Activated naive CD4-positive, alpha-beta T cell treated with anti-CD3 and anti-CD28 coated beads, Interleukin-2, amount 10 ng/mL, durations not matched to agents 7 days and 5 days (primary cell): Measurements from ENCODE around the gene SUGP2.

ENCODE experiments used
- CTCF ChIA-PET: fragments of 350-600 bp; sonication (Branson Sonifier 250); formaldehyde crosslinking; loops from one replicate; lab custom pipeline; 2021; ENCODE audit warnings: antibody characterized with exemption; lab: Charles Lee
- DNase-seq: peaks from one replicate; pipeline ENCODE4 v3.0.0-alpha.2; 2020
- H3K27ac Mint-ChIP-seq: one replicate; pipeline ENCODE4 v1.8.0; 2021; ENCODE audit warnings: mild to moderate bottlenecking, moderate library complexity, mixed read lengths
- H3K27me3 Mint-ChIP-seq: one replicate; pipeline ENCODE4 v1.8.0; 2021; ENCODE audit warnings: mild to moderate bottlenecking, mixed read lengths
- H3K36me3 Mint-ChIP-seq: one replicate; pipeline ENCODE4 v1.8.0; 2021; ENCODE audit warnings: mixed read lengths
- H3K4me1 Mint-ChIP-seq: one replicate; pipeline ENCODE4 v1.8.0; 2021; ENCODE audit warnings: mixed read lengths
- H3K4me3 Mint-ChIP-seq: one replicate; pipeline ENCODE4 v1.8.0; 2021; ENCODE audit warnings: mild to moderate bottlenecking, moderate library complexity, mixed read lengths
- H3K9me3 Mint-ChIP-seq: one replicate; pipeline ENCODE4 v1.8.0; 2021; ENCODE audit warnings: mixed read lengths

Gene SUGP2

DNA sequence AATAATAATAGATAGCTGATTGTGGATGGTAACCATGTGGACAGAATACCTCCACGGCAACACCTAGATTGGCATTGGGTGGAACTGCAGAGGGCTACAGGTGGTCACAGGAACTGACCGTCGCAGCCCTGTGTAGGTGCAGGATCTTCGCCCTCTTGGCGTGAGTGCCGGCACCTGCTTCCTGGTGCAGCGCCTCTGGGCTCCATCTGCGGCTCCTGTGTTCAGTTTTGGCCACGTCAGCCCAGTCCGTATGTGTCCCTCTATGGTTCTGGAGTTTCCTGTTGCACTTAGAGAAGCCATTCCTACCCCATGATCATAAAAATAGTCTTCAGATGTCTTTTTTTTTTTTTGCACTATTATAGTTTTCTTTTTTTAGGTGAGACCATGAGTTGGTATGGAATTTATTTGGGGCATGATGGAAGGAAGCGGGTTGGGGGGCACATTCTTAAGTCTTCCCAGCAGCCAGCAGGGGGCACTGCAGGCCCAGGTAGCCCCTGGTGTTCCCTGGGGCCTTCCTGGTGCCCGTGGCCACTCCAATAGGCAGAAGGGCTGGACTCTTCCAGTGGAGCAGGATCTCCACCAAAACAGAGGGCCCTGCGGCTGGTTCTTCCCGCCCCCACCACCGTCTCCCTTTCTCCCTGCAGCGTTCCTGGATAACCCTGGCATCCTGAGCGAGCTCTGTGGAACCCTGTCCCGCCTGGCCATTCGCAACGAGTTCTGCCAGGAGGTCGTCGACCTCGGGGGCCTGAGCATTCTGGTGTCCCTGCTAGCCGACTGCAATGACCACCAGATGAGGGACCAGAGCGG is 20.4 kb upstream of the SUGP2 start:
- H3K4me3 Mint-ChIP-seq, result no peak overlapping the region
- no peak overlapping the region for H3K27ac Mint-ChIP-seq
- H3K36me3 Mint-ChIP-seq, result peaks cover 26% of the 10 kb centered on the region
- H3K9me3 Mint-ChIP-seq, result no peaks in the 10 kb centered on the region
- H3K4me1 Mint-ChIP-seq, result no peaks in the 10 kb centered on the region
- CTCF ChIA-PET, result interaction anchor here (0.8 to 2.6 kb wide), 11 partner anchors 9 to 121 kb away, joined by 3 to 13 read pairs (median 4); no protein-coding TSS in a partner anchor
- peak; percentile 74 for DNase-seq
- H3K27me3 Mint-ChIP-seq, result no peaks in the 10 kb centered on the region

GRCh38 chr19:19052921-19053320 is 19.6 kb upstream of the SUGP2 start:
- Mint-ChIP-seq H3K4me1 (no peaks in the 10 kb centered on the region), H3K4me3 (no peak overlapping the region), H3K27ac (no peak overlapping the region), H3K36me3 (peaks cover 25% of the 10 kb centered on the region), H3K9me3 (no peaks in the 10 kb centered on the region), H3K27me3 (no peaks in the 10 kb centered on the region)
- CTCF ChIA-PET, result interaction anchor here (0.8 to 3.2 kb wide), 5 partner anchors 12 to 122 kb away, joined by 3 to 15 read pairs (median 4); no protein-coding TSS in a partner anchor
- no peak for DNase-seq

DNA sequence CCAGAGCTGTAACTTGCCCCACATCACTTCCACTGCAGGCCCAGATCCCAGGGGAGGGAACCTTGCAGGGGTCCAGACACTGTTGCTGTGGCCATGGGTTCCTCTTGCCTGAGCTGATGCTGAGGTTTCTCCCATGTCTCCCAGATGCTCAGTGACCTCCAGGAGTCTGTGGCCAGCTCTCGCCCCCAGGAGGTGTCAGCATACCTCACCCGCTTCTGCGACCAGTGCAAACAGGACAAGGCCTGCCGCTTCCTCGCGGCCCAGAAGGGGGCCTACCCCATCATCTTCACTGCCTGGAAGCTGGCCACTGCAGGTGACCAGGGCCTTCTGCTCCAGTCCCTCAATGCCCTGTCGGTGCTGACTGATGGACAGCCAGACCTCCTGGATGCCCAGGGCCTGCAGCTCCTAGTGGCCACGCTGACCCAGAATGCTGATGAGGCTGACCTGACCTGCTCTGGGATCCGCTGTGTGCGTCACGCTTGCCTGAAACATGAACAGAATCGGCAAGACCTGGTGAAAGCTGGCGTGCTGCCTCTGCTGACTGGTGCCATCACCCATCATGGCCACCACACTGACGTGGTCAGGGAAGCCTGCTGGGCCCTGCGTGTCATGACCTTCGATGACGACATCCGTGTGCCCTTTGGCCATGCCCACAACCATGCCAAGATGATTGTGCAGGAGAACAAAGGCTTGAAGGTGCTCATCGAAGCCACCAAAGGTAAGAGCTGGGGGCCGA is 18.3 kb upstream of the SUGP2 start:
- H3K27ac Mint-ChIP-seq, result no peak overlapping the region
- peaks cover 31% of the 10 kb centered on the region for H3K36me3 Mint-ChIP-seq
- no peaks in the 10 kb centered on the region for H3K27me3 Mint-ChIP-seq
- H3K4me3 Mint-ChIP-seq, result no peak overlapping the region
- H3K9me3 Mint-ChIP-seq, result no peaks in the 10 kb centered on the region
- no peaks in the 10 kb centered on the region for H3K4me1 Mint-ChIP-seq
- CTCF ChIA-PET, result interaction anchor here (0.6 to 3.2 kb wide), 5 partner anchors 64 to 173 kb away, joined by 3 to 15 read pairs (median 4); no protein-coding TSS in a partner anchor
- DNase-seq, result no peak

GRCh38 chr19:19050731-19051130 is 17.4 kb upstream of the SUGP2 start:
- H3K27me3 Mint-ChIP-seq, result no peaks in the 10 kb centered on the region
- no peak overlapping the region for H3K4me3 Mint-ChIP-seq
- CTCF ChIA-PET, result interaction anchor here (1.1 to 3.2 kb wide), 5 partner anchors 65 to 174 kb away, joined by 3 to 15 read pairs (median 4); no protein-coding TSS in a partner anchor
- H3K9me3 Mint-ChIP-seq, result no peaks in the 10 kb centered on the region
- peaks cover 31% of the 10 kb centered on the region for H3K36me3 Mint-ChIP-seq
- no peak for DNase-seq
- H3K4me1 Mint-ChIP-seq, result no peaks in the 10 kb centered on the region
- no peak overlapping the region for H3K27ac Mint-ChIP-seq

- CTCF ChIA-PET, result interaction anchor here (1.2 to 3.2 kb wide), 3 partner anchors 96 to 141 kb away, joined by 3 to 15 read pairs (median 3); no protein-coding TSS in a partner anchor
- no peaks in the 10 kb centered on the region for H3K4me1 Mint-ChIP-seq
- no peak overlapping the region for H3K4me3 Mint-ChIP-seq
- H3K36me3 Mint-ChIP-seq, result peaks cover 33% of the 10 kb centered on the region
- no peaks in the 10 kb centered on the region for H3K27me3 Mint-ChIP-seq
- no peaks in the 10 kb centered on the region for H3K9me3 Mint-ChIP-seq
- DNase-seq, result no peak
- no peak overlapping the region for H3K27ac Mint-ChIP-seq
Measured at GRCh38 chr19:19050104-19050503, 16.8 kb upstream of the SUGP2 start.

DNA sequence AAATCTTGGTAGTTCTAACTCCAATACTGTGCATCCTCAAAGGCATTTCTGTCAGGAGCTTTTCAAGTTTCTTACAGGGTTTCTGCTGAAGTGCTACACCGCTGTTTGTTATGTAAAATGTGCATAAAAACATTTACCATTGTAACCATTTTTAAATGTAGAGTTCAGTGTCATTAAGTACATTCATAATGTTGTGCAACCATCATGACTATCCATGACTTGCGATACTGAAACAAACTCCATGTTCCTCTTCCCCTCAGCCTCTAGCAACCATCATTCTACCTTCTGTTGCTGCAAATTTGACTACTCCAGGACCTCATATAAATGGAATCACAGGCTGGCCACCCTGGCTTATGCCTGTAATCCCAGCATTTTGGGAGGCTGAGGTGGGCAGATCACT is 16.1 kb upstream of the SUGP2 start:
- CTCF ChIA-PET, result interaction anchor here (1.4 kb wide), 1 partner anchor 97 kb away, joined by 3 read pairs; no protein-coding TSS in a partner anchor

GRCh38 chr19:19043881-19044280 is 10.6 kb upstream of the SUGP2 start:
- Mint-ChIP-seq H3K9me3 (no peaks in the 10 kb centered on the region), H3K4me1 (peaks cover 15% of the 10 kb centered on the region), H3K27me3 (no peaks in the 10 kb centered on the region), H3K36me3 (peaks cover 31% of the 10 kb centered on the region), H3K4me3 (no peak overlapping the region), H3K27ac (no peak overlapping the region)
- CTCF ChIA-PET, result no interaction called here
- DNase-seq, result no peak

More for the DNA sequence above, 16.1 kb upstream of the SUGP2 start:
- Mint-ChIP-seq H3K4me1 (no peaks in the 10 kb centered on the region), H3K36me3 (peaks cover 34% of the 10 kb centered on the region), H3K9me3 (no peaks in the 10 kb centered on the region), H3K27ac (no peak overlapping the region), H3K4me3 (no peak overlapping the region), H3K27me3 (no peaks in the 10 kb centered on the region)
- DNase-seq, result no peak

- Mint-ChIP-seq H3K27ac (no peak overlapping the region), H3K9me3 (no peaks in the 10 kb centered on the region), H3K36me3 (peaks cover 29% of the 10 kb centered on the region), H3K4me3 (no peak overlapping the region), H3K4me1 (peaks cover 15% of the 10 kb centered on the region), H3K27me3 (no peaks in the 10 kb centered on the region)
- CTCF ChIA-PET, result no interaction called here
- no peak for DNase-seq
Measured at GRCh38 chr19:19043481-19043880, 10.2 kb upstream of the SUGP2 start.

DNA sequence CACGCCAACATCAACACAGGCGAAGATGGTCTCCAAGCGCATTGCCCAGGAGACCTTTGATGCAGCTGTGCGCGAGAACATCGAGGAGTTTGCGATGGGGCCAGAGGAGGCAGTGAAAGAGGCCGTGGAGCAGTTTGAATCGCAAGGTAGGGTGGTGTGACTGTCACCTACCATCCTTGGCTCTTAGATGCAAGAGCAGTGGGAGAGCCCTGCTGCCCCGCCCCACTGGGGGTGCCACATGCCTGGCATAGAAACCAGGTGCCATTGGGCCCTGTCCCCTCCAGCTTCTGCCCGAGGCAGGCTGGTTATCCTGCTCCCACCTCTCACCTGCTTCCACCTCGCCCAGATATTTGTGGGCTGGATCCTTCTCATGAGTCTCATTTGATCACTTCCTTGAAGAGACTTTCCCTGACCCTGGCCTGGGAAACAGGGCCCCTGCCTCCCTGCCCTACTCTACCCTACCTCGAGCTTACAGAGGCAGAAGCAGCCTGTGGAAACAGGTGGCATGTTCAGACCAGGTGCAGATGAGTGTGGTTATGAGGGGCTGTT is 9.5 kb upstream of the SUGP2 start:
- no peak for DNase-seq
- CTCF ChIA-PET, result no interaction called here
- H3K9me3 Mint-ChIP-seq, result no peaks in the 10 kb centered on the region
- H3K4me3 Mint-ChIP-seq, result no peak overlapping the region
- no peaks in the 10 kb centered on the region for H3K27me3 Mint-ChIP-seq
- H3K4me1 Mint-ChIP-seq, result peaks cover 15% of the 10 kb centered on the region
- no peak overlapping the region for H3K27ac Mint-ChIP-seq
- peaks cover 31% of the 10 kb centered on the region for H3K36me3 Mint-ChIP-seq

DNA sequence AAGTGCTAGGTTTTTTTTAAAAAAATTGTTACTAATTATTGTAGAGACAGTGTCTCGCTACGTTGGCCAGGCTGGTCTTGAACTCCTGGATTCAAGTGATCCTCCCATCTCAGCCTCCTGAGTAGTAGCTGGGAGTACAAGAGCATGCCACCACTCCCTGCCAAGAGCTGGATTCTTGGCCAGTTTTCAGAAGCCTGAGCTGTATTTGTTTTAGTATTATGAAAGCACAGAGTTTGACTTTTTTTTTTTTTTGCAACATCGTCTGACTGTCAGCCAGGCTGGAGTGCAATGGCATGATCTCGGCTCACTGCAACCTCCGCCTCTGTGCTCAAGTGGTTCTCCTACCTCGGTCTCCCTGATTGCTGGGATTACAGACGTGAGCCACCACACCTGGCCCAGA is 7.1 kb upstream of the SUGP2 start:
- H3K9me3 Mint-ChIP-seq, result no peaks in the 10 kb centered on the region
- peaks cover 24% of the 10 kb centered on the region for H3K4me1 Mint-ChIP-seq
- H3K27me3 Mint-ChIP-seq, result no peaks in the 10 kb centered on the region
- H3K36me3 Mint-ChIP-seq, result peaks cover 36% of the 10 kb centered on the region
- no peak for DNase-seq
- H3K27ac Mint-ChIP-seq, result peak overlapping the region; percentile 70
- CTCF ChIA-PET, result interaction anchor here (1.5 kb wide), 1 partner anchor 135 kb away, joined by 4 read pairs; no protein-coding TSS in a partner anchor
- H3K4me3 Mint-ChIP-seq, result no peak overlapping the region

GRCh38 chr19:19039901-19040300 is 6.6 kb upstream of the SUGP2 start:
- Mint-ChIP-seq H3K27me3 (no peaks in the 10 kb centered on the region), H3K4me1 (peaks cover 29% of the 10 kb centered on the region), H3K27ac (peak overlapping the region; percentile 70), H3K9me3 (no peaks in the 10 kb centered on the region), H3K4me3 (no peak overlapping the region), H3K36me3 (peaks cover 32% of the 10 kb centered on the region)
- peak; percentile 32 for DNase-seq
- CTCF ChIA-PET, result interaction anchor here (1.5 to 1.6 kb wide), 2 partner anchors 96 to 135 kb away, joined by 3 to 4 read pairs; no protein-coding TSS in a partner anchor

GRCh38 chr19:19034204-19034624 is 897 bp upstream of the SUGP2 start:
- H3K4me1 Mint-ChIP-seq, result peaks cover 42% of the 10 kb centered on the region
- peak overlapping the region; percentile 77 for H3K4me3 Mint-ChIP-seq
- no peaks in the 10 kb centered on the region for H3K9me3 Mint-ChIP-seq
- no peaks in the 10 kb centered on the region for H3K27me3 Mint-ChIP-seq
- H3K27ac Mint-ChIP-seq, result peak overlapping the region; percentile 91
- CTCF ChIA-PET, result no interaction called here
- peak; percentile 87 for DNase-seq
- peaks cover 37% of the 10 kb centered on the region for H3K36me3 Mint-ChIP-seq

GRCh38 chr19:19033176-19033425 is 216 bp downstream of the SUGP2 start:
- H3K36me3 Mint-ChIP-seq, result peaks cover 37% of the 10 kb centered on the region
- H3K4me3 Mint-ChIP-seq, result peak overlapping the region; percentile 96
- H3K27ac Mint-ChIP-seq, result peak overlapping the region; percentile 93
- CTCF ChIA-PET, result no interaction called here
- no peak for DNase-seq
- no peaks in the 10 kb centered on the region for H3K27me3 Mint-ChIP-seq
- H3K4me1 Mint-ChIP-seq, result peaks cover 45% of the 10 kb centered on the region
- H3K9me3 Mint-ChIP-seq, result no peaks in the 10 kb centered on the region
